ENCODE measurements around the gene CDKN1A.

CDKN1A gene

GRCh38 chr6:36697481-36697903 lies 19.0 kb downstream of the CDKN1A start, which contains the start of gene RAB44:
Gene RAB44 (plus strand): TSS chr6:36697826. CDS start chr6:36704236, 6,410 bp downstream.
- Histone ChIP-seq H3K36me3 (ENCODE audit: control insufficient read depth, insufficient read depth, low read length) (no peaks in the 10 kb centered on the region), H3K4me3 (replicated peaks; ENCODE audit: low read depth, low read length) (no peak within 1 kb of the TSS), H3K27me3 (replicated peaks; ENCODE audit: control insufficient read depth, insufficient read depth, low read length) (no peaks in the 10 kb centered on the region)
- TF ChIP-seq CTCF (IDR thresholded peaks at IDR 0.05; ENCODE audit: insufficient read depth, low read length, poor library complexity, severe bottlenecking) = no peak
- no peak for DNase-seq (ENCODE audit: extremely low read depth, insufficient read length)

GRCh38 chr6:36698196-36698595 lies 19.7 kb downstream of the CDKN1A start:
- Histone ChIP-seq H3K36me3 (ENCODE audit: control insufficient read depth, insufficient read depth, low read length) (no peaks in the 10 kb centered on the region), H3K27me3 (replicated peaks; ENCODE audit: control insufficient read depth, insufficient read depth, low read length) (no peaks in the 10 kb centered on the region), H3K4me3 (replicated peaks; ENCODE audit: low read depth, low read length) (no peak overlapping the region)
- DNase-seq (ENCODE audit: extremely low read depth, insufficient read length) = no peak
- TF ChIP-seq CTCF (IDR thresholded peaks at IDR 0.05; ENCODE audit: insufficient read depth, low read length, poor library complexity, severe bottlenecking) = no peak

DNA sequence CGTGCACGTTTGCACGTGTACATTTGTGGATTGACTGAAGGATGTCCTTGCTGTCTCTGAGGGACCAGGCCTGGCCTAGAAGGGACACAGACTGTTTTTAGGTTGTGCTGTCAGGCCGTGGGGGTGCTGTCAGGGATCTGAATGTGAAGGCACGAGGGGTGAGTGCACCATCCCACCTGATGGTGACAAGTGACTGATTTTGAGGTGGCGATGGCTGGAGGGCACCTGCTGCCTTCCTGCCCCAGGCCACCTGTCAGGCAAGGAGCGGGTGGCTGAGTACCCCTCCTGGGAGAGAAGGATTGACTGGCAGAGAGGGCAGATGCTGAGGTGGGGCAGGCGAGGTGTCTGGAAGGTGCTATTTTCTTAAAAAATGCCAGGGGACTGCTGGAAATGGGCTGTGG lies 20.4 kb downstream of the CDKN1A start:
- Histone ChIP-seq H3K27me3 (replicated peaks; ENCODE audit: control insufficient read depth, insufficient read depth, low read length) (no peaks in the 10 kb centered on the region), H3K4me3 (replicated peaks; ENCODE audit: low read depth, low read length) (no peak overlapping the region), H3K36me3 (ENCODE audit: control insufficient read depth, insufficient read depth, low read length) (no peaks in the 10 kb centered on the region)

DNA sequence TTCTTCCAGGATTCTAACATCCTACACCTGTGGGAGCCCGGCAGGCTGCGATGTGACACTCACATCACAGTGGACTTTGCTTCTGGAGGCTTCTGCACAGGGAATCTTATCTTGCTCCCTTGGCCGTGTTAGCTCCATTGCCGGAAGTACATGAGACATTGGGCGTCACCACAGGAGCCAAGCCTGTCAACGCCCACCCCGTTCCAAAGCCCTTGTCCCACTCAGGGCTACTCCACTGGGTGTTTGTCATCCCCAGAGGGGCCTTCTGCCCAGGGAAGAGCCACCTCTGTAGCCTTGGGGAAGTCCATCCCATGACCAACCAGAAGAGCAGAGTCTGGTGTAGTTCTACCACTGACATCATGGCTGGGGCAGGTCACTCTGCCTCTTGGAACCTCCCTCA lies 20.8 kb downstream of the CDKN1A start:
- H3K27me3 ChIP-seq (replicated peaks; ENCODE audit: control insufficient read depth, insufficient read depth, low read length) = no peaks in the 10 kb centered on the region
- H3K36me3 ChIP-seq (ENCODE audit: control insufficient read depth, insufficient read depth, low read length) = no peaks in the 10 kb centered on the region
- no peak for DNase-seq (ENCODE audit: extremely low read depth, insufficient read length)
- no peak for TF ChIP-seq CTCF (IDR thresholded peaks at IDR 0.05; ENCODE audit: insufficient read depth, low read length, poor library complexity, severe bottlenecking)
- no peak overlapping the region for H3K4me3 ChIP-seq (replicated peaks; ENCODE audit: low read depth, low read length)

More for the DNA sequence above, 20.4 kb downstream of the CDKN1A start:
- DNase-seq (ENCODE audit: extremely low read depth, insufficient read length) = no peak
- TF ChIP-seq CTCF (IDR thresholded peaks at IDR 0.05; ENCODE audit: insufficient read depth, low read length, poor library complexity, severe bottlenecking) = no peak

GRCh38 chr6:36700071-36700812 lies 21.7 kb downstream of the CDKN1A start:
- Histone ChIP-seq H3K27me3 (replicated peaks; ENCODE audit: control insufficient read depth, insufficient read depth, low read length) (no peaks in the 10 kb centered on the region), H3K4me3 (replicated peaks; ENCODE audit: low read depth, low read length) (no peak overlapping the region), H3K36me3 (ENCODE audit: control insufficient read depth, insufficient read depth, low read length) (no peaks in the 10 kb centered on the region)
- TF ChIP-seq CTCF (IDR thresholded peaks at IDR 0.05; ENCODE audit: insufficient read depth, low read length, poor library complexity, severe bottlenecking) = no peak
- DNase-seq (ENCODE audit: extremely low read depth, insufficient read length) = no peak
